Testis (tissue), 5 donors: ENCODE results near the gene DPH5. TPM values are rescaled to one million over a fixed set of nuclear protein-coding genes. Genes with fewer than 3 reads are reported as not detected.
"Not testable (repeated sequence)": the region's sequence is repeated elsewhere in the genome, so short reads cannot be mapped to it uniquely, and the experiment has no call there.

ENCODE experiments used
- DNase-seq: peaks from one replicate; pipeline ENCODE4 v3.0.0-alpha.2; 2019
- H3K27ac ChIP-seq, 2 donors: fragments of 200-600 bp; sonication (generic); one replicate each; pipeline ENCODE4 v1.5.1; 2019
- H3K27me3 ChIP-seq: fragments of 200-600 bp; sonication (generic); one replicate; pipeline ENCODE4 v1.5.1; 2019
- H3K36me3 ChIP-seq: fragments of 200-600 bp; sonication (generic); one replicate; pipeline ENCODE4 v1.5.1; 2017; ENCODE audit warnings: low read depth; ENCODE audit errors: missing control alignments
- H3K4me1 ChIP-seq: fragments of 200-600 bp; sonication (generic); one replicate; pipeline ENCODE4 v1.5.1; 2019
- H3K4me3 ChIP-seq, 2 donors: fragments of 200-600 bp; sonication (generic); one replicate each; pipeline ENCODE4 v1.5.1; 2017 to 2019
- H3K9me3 ChIP-seq: fragments of 200-600 bp; sonication (generic); one replicate; pipeline ENCODE4 v1.5.1; 2017
- POLR2A ChIP-seq: fragments of 450-650 bp; IDR thresholded peaks from one replicate; pipeline ENCODE4 v1.6.1; 2017; ENCODE audit warnings: antibody characterized with exemption, mild to moderate bottlenecking, moderate library complexity
- WGBS, 2 donors: methylation state at CpG; one replicate each; pipeline ENCODE4 v1.1.5; 2018; 5-methylcytosine and 5-hydroxymethylcytosine counted together
- intact Hi-C: fragments of 100-400 bp; cut with DNase I; formaldehyde crosslinking; loops from one replicate; pipeline ENCODE4 v1.15.1; 2023; ENCODE audit warnings: low total_unique reads
- long read RNA-seq, 2 donors: transcript quantifications; one replicate each; lab custom pipeline, GENCODE V29; 2026
- polyA plus RNA-seq: library from polyadenylated mRNA; stranded (reverse); fragments of 350-450 nt; fragmentation: Illumina TruSeq; extraction: RNeasy Lipid Tissue Mini Kit (QIAGEN cat#74804); gene quantifications from one replicate; pipeline ENCODE4 v1.2.3, GENCODE V29; 2014; ENCODE audit warnings: low read depth, low replicate concordance; ENCODE audit not compliant: insufficient read depth
- total RNA-seq, 2 donors: library from RNA; depleted of rRNA; stranded (reverse); fragments of >200 nt; gene quantifications; one replicate each; pipeline ENCODE4 v1.2.3, GENCODE V29; 2016
- TF ChIP-seq, protein P1 (sequence below), 3 experiments: fragments of 450-650 bp in 2 of 3; fragments of 200-600 bp in 1 of 3; sonication (generic) in 1 of 3; IDR thresholded peaks; one replicate each; pipeline ENCODE4 v1.5.1; 2016 to 2019; ENCODE audit warnings: antibody characterized with exemption in 3 of 3, mild to moderate bottlenecking in 2 of 3, moderate library complexity in 1 of 3

DPH5 gene, protein sequence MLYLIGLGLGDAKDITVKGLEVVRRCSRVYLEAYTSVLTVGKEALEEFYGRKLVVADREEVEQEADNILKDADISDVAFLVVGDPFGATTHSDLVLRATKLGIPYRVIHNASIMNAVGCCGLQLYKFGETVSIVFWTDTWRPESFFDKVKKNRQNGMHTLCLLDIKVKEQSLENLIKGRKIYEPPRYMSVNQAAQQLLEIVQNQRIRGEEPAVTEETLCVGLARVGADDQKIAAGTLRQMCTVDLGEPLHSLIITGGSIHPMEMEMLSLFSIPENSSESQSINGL
- 10 to 100 TPM; 18.2 to 26.9 TPM for total RNA-seq
- polyA plus RNA-seq: 25.2 TPM
- long read RNA-seq, donor 1, transcript DPH5-203 (8 exons, 1,316 nt): major isoform, 23 of 27 reads
- long read RNA-seq, donor 1, partial matches to known transcripts: 0 of 27 reads
- long read RNA-seq, donor 1, other reads (novel, unspliced or antisense): 0 of 27 reads
- long read RNA-seq, donor 2, transcript DPH5-203 (8 exons, 1,316 nt): major isoform, 11 of 21 reads
- long read RNA-seq, donor 2, partial matches to known transcripts: 7 of 21 reads
- long read RNA-seq, donor 2, other reads (novel, unspliced or antisense): 0 of 21 reads

DNA sequence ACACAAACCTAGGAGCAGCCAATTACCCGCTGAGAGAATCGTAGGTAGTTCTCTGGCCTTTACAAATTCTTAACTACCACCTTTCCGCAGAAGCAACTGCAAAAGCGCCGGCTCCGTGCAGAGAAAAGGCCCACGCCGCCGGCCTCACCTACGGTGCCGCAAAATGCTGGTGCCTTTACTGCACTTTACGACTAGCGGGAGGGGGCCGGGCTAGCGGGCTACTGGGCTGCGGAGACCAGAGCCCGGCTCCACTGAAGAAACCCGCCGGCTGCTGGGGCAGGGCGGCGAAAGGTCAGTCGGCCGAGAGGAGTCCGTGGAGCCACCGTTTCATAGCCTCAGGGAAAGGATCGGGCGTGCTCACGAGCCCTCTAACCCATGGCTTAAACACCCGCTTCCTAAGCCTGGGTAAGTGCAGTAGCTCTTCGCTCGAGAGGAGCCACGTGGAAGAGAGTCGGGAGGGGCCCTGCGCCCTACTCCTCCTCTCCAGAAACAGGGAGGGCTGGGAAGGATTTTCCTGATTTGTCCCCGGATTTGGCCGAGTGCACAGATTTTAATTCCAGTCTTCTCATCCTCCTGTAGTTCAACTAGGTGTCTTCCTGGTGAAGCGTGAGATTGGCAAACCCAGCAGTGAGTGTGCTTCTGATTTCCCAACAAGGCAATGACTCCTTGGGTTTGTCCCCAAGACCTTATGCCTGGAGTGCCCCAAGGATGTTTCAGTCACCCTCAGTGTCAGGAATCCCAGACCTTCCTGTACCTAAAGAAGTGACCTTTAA is at the start of gene DPH5:
TSS of gene DPH5 (minus strand) at position 128 of the 773 bp plus-strand sequence. CDS start 341 bp downstream, outside the sequence.
- TF ChIP-seq, protein P1, sequence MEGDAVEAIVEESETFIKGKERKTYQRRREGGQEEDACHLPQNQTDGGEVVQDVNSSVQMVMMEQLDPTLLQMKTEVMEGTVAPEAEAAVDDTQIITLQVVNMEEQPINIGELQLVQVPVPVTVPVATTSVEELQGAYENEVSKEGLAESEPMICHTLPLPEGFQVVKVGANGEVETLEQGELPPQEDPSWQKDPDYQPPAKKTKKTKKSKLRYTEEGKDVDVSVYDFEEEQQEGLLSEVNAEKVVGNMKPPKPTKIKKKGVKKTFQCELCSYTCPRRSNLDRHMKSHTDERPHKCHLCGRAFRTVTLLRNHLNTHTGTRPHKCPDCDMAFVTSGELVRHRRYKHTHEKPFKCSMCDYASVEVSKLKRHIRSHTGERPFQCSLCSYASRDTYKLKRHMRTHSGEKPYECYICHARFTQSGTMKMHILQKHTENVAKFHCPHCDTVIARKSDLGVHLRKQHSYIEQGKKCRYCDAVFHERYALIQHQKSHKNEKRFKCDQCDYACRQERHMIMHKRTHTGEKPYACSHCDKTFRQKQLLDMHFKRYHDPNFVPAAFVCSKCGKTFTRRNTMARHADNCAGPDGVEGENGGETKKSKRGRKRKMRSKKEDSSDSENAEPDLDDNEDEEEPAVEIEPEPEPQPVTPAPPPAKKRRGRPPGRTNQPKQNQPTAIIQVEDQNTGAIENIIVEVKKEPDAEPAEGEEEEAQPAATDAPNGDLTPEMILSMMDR (IDR thresholded peaks at IDR 0.05): no peak
- no peak for TF ChIP-seq POLR2A
- H3K4me1 ChIP-seq: no peaks in the 10 kb centered on the region
- peak within 1 kb of the TSS; percentile 40 to 63 for H3K27ac ChIP-seq
- no peaks in the 10 kb centered on the region for H3K36me3 ChIP-seq
- intact Hi-C loops: no loop called here
- peak; percentile 95 for DNase-seq
- H3K9me3 ChIP-seq: no peaks in the 10 kb centered on the region
- H3K4me3 ChIP-seq: peak within 1 kb of the TSS; percentile 64 to 72
- 0 to 1% methylated on average over 25 to 37 of the region's 37 CpGs for WGBS, 2 donors
- H3K27me3 ChIP-seq: no peaks in the 10 kb centered on the region

DNA sequence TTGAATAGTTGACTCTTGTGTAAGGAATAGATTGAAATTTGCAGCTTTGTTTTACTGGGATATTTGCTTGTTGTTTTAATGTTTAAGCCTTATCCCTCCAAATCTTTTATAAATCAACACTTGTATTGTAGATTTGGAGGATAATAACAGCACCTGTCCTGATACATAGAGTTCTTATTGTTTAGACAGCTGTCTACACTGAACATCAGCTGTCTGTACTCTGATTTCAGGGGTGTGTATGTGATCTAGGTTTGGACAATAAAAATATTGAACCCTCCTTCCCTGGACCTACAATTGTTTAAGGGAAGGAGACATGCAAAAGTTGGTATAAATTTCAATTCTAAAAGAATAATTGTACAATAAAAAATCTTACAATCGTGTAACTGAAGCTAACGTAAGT is 48.3 kb upstream of the DPH5 start:
- Histone ChIP-seq H3K9me3 (no peaks in the 10 kb centered on the region), H3K36me3 (no peaks in the 10 kb centered on the region), H3K4me3 (no peak overlapping the region), H3K4me1 (no peaks in the 10 kb centered on the region), H3K27ac (no peak overlapping the region), H3K27me3 (no peaks in the 10 kb centered on the region)
- no peak for DNase-seq
- no peak for TF ChIP-seq POLR2A
- TF ChIP-seq, protein P1 (IDR thresholded peaks at IDR 0.05): no peak
- intact Hi-C loops: no loop called here
- WGBS, 2 donors: 89 to 95% methylated on average over 2 of the region's 2 CpGs

DNA sequence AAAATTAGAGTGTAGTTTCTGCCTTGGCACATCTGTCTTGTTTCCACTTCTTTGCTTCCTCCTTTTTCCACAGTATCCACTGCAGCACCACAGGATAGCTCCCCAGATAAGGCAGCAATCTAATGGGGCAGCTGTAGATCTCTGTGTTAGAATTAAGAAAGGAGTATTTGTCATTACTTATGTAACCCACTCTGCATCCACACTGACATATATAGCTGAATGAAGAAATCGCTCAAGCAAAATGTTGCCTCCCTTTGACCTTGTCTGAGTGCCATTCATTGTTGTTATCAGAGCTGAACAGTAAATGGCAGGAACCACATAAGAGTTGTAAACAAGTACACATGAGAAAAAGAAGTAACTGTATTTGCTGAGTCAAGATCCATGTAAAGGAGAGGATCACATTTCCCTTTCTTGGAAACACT is 45.9 kb upstream of the DPH5 start:
- no peak for DNase-seq
- 38 to 40% methylated on average over 1 of the region's 1 CpG for WGBS, 2 donors
- TF ChIP-seq, protein P1 (IDR thresholded peaks at IDR 0.05): no peak
- no peak for TF ChIP-seq POLR2A
- intact Hi-C loops: no loop called here
- no peak overlapping the region for H3K27ac ChIP-seq
- H3K4me3 ChIP-seq: no peak overlapping the region
- H3K4me1 ChIP-seq: no peaks in the 10 kb centered on the region
- H3K27me3 ChIP-seq: no peaks in the 10 kb centered on the region
- H3K9me3 ChIP-seq: no peaks in the 10 kb centered on the region
- H3K36me3 ChIP-seq: no peaks in the 10 kb centered on the region

DNA sequence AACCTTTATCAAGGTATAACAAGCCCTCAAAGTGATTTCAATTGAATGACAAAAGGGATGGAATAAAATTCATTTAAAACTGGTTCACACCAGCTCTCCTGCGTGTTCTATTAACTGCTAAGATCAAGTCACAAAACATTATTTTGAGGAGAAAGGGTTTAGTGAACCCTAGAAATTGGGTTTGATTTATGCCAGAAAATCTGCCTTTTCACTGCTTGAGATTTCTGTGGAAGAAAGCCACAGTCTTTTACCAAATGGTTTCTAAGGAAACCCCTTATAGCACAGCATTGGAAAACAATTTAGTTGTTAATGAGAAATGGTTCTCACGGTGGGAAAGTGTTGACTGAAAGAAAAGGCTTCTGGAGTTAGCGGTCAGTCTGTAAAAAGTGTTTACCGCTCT is 43.6 kb upstream of the DPH5 start:
- intact Hi-C loops: no loop called here
- DNase-seq: no peak
- no peak overlapping the region for H3K4me3 ChIP-seq
- H3K4me1 ChIP-seq: no peaks in the 10 kb centered on the region
- H3K27ac ChIP-seq: no peak overlapping the region
- H3K36me3 ChIP-seq: no peaks in the 10 kb centered on the region
- 80 to 85% methylated on average over 4 of the region's 4 CpGs for WGBS, 2 donors
- H3K27me3 ChIP-seq: no peaks in the 10 kb centered on the region
- H3K9me3 ChIP-seq: no peaks in the 10 kb centered on the region
- TF ChIP-seq, protein P1 (IDR thresholded peaks at IDR 0.05): no peak
- TF ChIP-seq POLR2A: no peak

DNA sequence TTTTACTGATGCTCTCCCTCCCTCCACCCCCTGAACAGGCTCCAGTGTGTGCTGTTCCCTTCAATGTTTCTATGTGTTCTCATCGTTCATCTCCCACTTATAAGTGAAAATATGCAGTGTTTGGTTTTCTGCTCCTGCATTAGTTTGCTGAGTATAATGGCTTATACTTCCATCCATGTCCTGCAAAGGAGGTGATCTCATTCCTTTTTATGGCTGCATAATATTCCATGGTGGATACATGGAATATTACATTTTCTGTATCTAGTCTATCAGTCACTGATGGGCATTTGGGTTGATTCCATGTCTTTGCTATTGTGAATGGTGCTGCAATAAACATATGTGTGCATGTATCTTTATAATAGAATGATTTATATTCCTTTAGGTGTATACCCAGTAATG is 41.4 kb upstream of the DPH5 start:
- H3K4me1 ChIP-seq, H3K36me3 ChIP-seq, H3K9me3 ChIP-seq, intact Hi-C loops, H3K4me3 ChIP-seq, DNase-seq, H3K27ac ChIP-seq, H3K27me3 ChIP-seq: not testable (repeated sequence)
- WGBS, 2 donors: 88 to 100% methylated on average over 1 of the region's 1 CpG
